ENCODE measurements around the gene OVCA2.

- peak; percentile 67; the same call in 1 of the 2 replicates for TF ChIP-seq POLR2A (IDR thresholded peaks at IDR 0.05; ENCODE audit: low read depth, low read length)
- peak; percentile 89; the same call in 1 of the 2 replicates for TF ChIP-seq POLR2AphosphoS5 (IDR thresholded peaks at IDR 0.05; ENCODE audit: low read depth, low read length)
- TF ChIP-seq TAF1 (IDR thresholded peaks at IDR 0.05; ENCODE audit: borderline replicate concordance, low read depth, low read length): peak; percentile 21; the same call in 1 of the 2 replicates
These were observed 28.6 kb downstream of the OVCA2 start for GRCh38 chr17:2070241-2071023.

Measured in GM12892 (cell line).